ENCODE measurements around the gene FXYD4.
A peak's percentile ranks its signal among the peaks of the same experiment; 100 is the strongest.

FXYD4 gene

GRCh38 chr10:43341450-43341849 is 30.0 kb upstream of the FXYD4 start:
- TF ChIP-seq ZFX (IDR thresholded peaks at IDR 0.05) = no peak
- no peak overlapping the region for H3K27ac ChIP-seq

GRCh38 chr10:43342279-43343125 is 28.9 kb upstream of the FXYD4 start:
- TF ChIP-seq CTCF (conservative IDR thresholded peaks at IDR 0.05) (no peak), ZFX (IDR thresholded peaks at IDR 0.05) (no peak)
- H3K27ac ChIP-seq = no peak overlapping the region

- H3K27ac ChIP-seq = no peak overlapping the region
- TF ChIP-seq CTCF (conservative IDR thresholded peaks at IDR 0.05) (no peak), ZFX (IDR thresholded peaks at IDR 0.05) (no peak)
Measured at GRCh38 chr10:43343126-43343525, 28.3 kb upstream of the FXYD4 start.

GRCh38 chr10:43344051-43344450 is 27.4 kb upstream of the FXYD4 start:
- no peak for TF ChIP-seq ZFX (IDR thresholded peaks at IDR 0.05)
- TF ChIP-seq CTCF (conservative IDR thresholded peaks at IDR 0.05) = no peak
- no peak overlapping the region for H3K27ac ChIP-seq

- TF ChIP-seq CTCF (conservative IDR thresholded peaks at IDR 0.05) (no peak), ZFX (IDR thresholded peaks at IDR 0.05) (no peak)
Measured at GRCh38 chr10:43347997-43348396, 23.4 kb upstream of the FXYD4 start.

GRCh38 chr10:43348511-43349312 is 22.7 kb upstream of the FXYD4 start:
- TF ChIP-seq ZFX (IDR thresholded peaks at IDR 0.05) (no peak), CTCF (conservative IDR thresholded peaks at IDR 0.05) (peak; percentile 97)
- H3K27ac ChIP-seq = peak overlapping the region; percentile 49; the same call in 1 of the 2 replicates

More at GRCh38 chr10:43347997-43348396, 23.4 kb upstream of the FXYD4 start:
- H3K27ac ChIP-seq = no peak overlapping the region

GRCh38 chr10:43350156-43350555 is 21.3 kb upstream of the FXYD4 start:
- TF ChIP-seq ZFX (IDR thresholded peaks at IDR 0.05) = no peak
- TF ChIP-seq CTCF (conservative IDR thresholded peaks at IDR 0.05) = no peak
- H3K27ac ChIP-seq = peak overlapping the region; percentile 49

All from C4-2B (cell line).